Testis (tissue), 2 donors: ENCODE results near the gene FYN.

Experiments used
- CTCF ChIP-seq, 3 experiments: fragments of 450-650 bp in 2 of 3; fragments of 200-600 bp in 1 of 3; sonication (generic) in 1 of 3; IDR thresholded peaks; one replicate each; pipeline ENCODE4 v1.5.1; 2016 to 2019; ENCODE audit warnings: antibody characterized with exemption in 3 of 3, mild to moderate bottlenecking in 2 of 3, moderate library complexity in 1 of 3
- POLR2A ChIP-seq: fragments of 450-650 bp; IDR thresholded peaks from one replicate; pipeline ENCODE4 v1.6.1; 2017; ENCODE audit warnings: antibody characterized with exemption, mild to moderate bottlenecking, moderate library complexity

- TF ChIP-seq CTCF (IDR thresholded peaks at IDR 0.05) (no peak), POLR2A (no peak)
These were observed 225.2 kb downstream of the FYN start for GRCh38 chr6:111648100-111648499.
